Mammary epithelial cell (primary cell): ENCODE measurements around the gene ANKS1B.

Experiments used
- EZH2 ChIP-seq: IDR thresholded peaks from 2 replicates; pipeline ENCODE4 v1.6.1; 2012; ENCODE audit warnings: low read length, inconsistent platforms, borderline replicate concordance
- TF ChIP-seq, protein P1 (sequence below), 2 donors: IDR thresholded peaks in 1 of 2; conservative IDR thresholded peaks in 1 of 2; 2 replicates each; pipeline ENCODE4 v1.5.1; 2011 to 2012; ENCODE audit warnings: inconsistent platforms in 2 of 2, low read length in 2 of 2, mild to moderate bottlenecking in 2 of 2, control low read depth in 1 of 2, low read depth in 1 of 2; ENCODE audit not compliant: insufficient read depth in 1 of 2; ENCODE audit errors: extremely low read depth in 1 of 2

DNA sequence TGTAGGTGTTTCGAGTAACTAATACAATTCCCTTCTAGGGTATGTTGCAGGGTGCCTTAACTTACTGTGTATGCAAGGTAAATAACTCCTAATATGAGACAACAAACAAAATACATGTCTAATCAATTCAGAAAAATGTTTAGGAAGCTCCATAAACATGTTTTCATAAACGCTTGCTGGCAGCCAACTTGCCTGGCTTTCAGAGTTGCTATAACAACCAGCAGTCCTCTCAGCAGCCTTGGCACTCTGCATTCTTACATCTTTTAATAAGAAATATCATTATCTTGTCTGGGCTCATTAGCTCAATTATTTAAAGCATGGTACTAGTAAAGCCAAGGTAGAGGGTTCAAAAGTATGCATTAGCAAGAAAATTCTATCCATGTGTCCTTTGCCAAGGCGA is 862.2 kb downstream of the ANKS1B start:
- TF ChIP-seq, protein P1, sequence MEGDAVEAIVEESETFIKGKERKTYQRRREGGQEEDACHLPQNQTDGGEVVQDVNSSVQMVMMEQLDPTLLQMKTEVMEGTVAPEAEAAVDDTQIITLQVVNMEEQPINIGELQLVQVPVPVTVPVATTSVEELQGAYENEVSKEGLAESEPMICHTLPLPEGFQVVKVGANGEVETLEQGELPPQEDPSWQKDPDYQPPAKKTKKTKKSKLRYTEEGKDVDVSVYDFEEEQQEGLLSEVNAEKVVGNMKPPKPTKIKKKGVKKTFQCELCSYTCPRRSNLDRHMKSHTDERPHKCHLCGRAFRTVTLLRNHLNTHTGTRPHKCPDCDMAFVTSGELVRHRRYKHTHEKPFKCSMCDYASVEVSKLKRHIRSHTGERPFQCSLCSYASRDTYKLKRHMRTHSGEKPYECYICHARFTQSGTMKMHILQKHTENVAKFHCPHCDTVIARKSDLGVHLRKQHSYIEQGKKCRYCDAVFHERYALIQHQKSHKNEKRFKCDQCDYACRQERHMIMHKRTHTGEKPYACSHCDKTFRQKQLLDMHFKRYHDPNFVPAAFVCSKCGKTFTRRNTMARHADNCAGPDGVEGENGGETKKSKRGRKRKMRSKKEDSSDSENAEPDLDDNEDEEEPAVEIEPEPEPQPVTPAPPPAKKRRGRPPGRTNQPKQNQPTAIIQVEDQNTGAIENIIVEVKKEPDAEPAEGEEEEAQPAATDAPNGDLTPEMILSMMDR (conservative IDR thresholded peaks at IDR 0.05 in 1 of 2, IDR thresholded peaks at IDR 0.05 in 1 of 2; ENCODE audit: extremely low read depth in 1 of 2, insufficient read depth in 1 of 2, low read depth in 1 of 2, low read length in 2 of 2), result no peak
- no peak for TF ChIP-seq EZH2
